Parathyroid adenoma (tissue), 2 donors: Measurements from ENCODE around the gene EXOSC2.

Experiments
- H2AFZ ChIP-seq: fragments of 300-600 bp; sonication (generic); one replicate; pipeline ENCODE4 v1.7.0; 2017; ENCODE audit warnings: antibody characterized with exemption, mild to moderate bottlenecking
- H3K27ac ChIP-seq: fragments of 300-600 bp; sonication (generic); one replicate; pipeline ENCODE4 v1.7.0; 2017
- H3K27me3 ChIP-seq: fragments of 300-600 bp; sonication (generic); one replicate; pipeline ENCODE4 v1.7.0; 2017; ENCODE audit warnings: low read length; ENCODE audit not compliant: control insufficient read depth, insufficient read depth
- H3K36me3 ChIP-seq: fragments of 300-600 bp; sonication (generic); one replicate; pipeline ENCODE4 v1.7.0; 2017; ENCODE audit warnings: low read length; ENCODE audit not compliant: control insufficient read depth, insufficient read depth
- H3K4me1 ChIP-seq: fragments of 300-600 bp; sonication (generic); one replicate; pipeline ENCODE4 v1.7.0; 2017; ENCODE audit warnings: control low read depth
- H3K4me2 ChIP-seq: fragments of 300-600 bp; sonication (generic); one replicate; pipeline ENCODE4 v1.7.0; 2017; ENCODE audit warnings: low read length
- H3K4me3 ChIP-seq: fragments of 300-600 bp; sonication (generic); one replicate; pipeline ENCODE4 v1.7.0; 2017; ENCODE audit warnings: low read depth, low read length
- H3K79me2 ChIP-seq: fragments of 300-600 bp; sonication (generic); one replicate; pipeline ENCODE4 v1.7.0; 2017; ENCODE audit warnings: control low read depth
- H3K9ac ChIP-seq: fragments of 300-600 bp; sonication (generic); one replicate; pipeline ENCODE4 v1.7.0; 2017; ENCODE audit warnings: mild to moderate bottlenecking
- H3K9me3 ChIP-seq: fragments of 300-600 bp; sonication (generic); one replicate; pipeline ENCODE4 v1.7.0; 2017; ENCODE audit warnings: low read length; ENCODE audit not compliant: control insufficient read depth
- TF ChIP-seq, protein P1 (sequence below): fragments of 300-600 bp; sonication (generic); IDR thresholded peaks from one replicate; pipeline ENCODE4 v1.7.0; 2017; ENCODE audit warnings: antibody characterized with exemption, mild to moderate bottlenecking
- donor health status: primary hyperparathyroidism.

Gene EXOSC2

GRCh38 chr9:130693426-130694191 is at the start of gene EXOSC2:
TSS of gene EXOSC2 (plus strand) at chr9:130693780. CDS start at chr9:130693792, 12 bp downstream.
- H3K27ac ChIP-seq: no peak within 1 kb of the TSS
- TF ChIP-seq, protein P1, sequence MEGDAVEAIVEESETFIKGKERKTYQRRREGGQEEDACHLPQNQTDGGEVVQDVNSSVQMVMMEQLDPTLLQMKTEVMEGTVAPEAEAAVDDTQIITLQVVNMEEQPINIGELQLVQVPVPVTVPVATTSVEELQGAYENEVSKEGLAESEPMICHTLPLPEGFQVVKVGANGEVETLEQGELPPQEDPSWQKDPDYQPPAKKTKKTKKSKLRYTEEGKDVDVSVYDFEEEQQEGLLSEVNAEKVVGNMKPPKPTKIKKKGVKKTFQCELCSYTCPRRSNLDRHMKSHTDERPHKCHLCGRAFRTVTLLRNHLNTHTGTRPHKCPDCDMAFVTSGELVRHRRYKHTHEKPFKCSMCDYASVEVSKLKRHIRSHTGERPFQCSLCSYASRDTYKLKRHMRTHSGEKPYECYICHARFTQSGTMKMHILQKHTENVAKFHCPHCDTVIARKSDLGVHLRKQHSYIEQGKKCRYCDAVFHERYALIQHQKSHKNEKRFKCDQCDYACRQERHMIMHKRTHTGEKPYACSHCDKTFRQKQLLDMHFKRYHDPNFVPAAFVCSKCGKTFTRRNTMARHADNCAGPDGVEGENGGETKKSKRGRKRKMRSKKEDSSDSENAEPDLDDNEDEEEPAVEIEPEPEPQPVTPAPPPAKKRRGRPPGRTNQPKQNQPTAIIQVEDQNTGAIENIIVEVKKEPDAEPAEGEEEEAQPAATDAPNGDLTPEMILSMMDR: no peak
- H3K36me3 ChIP-seq: no peaks in the 10 kb centered on the region
- peak within 1 kb of the TSS; percentile 84 for H2AFZ ChIP-seq
- no peaks in the 10 kb centered on the region for H3K9me3 ChIP-seq
- peak within 1 kb of the TSS; percentile 11 for H3K9ac ChIP-seq
- H3K4me3 ChIP-seq: peak within 1 kb of the TSS; percentile 76
- no peaks in the 10 kb centered on the region for H3K4me1 ChIP-seq
- no peaks in the 10 kb centered on the region for H3K27me3 ChIP-seq
- peak within 1 kb of the TSS; percentile 76 for H3K4me2 ChIP-seq
- peaks cover 5% of the 10 kb centered on the region for H3K79me2 ChIP-seq

DNA sequence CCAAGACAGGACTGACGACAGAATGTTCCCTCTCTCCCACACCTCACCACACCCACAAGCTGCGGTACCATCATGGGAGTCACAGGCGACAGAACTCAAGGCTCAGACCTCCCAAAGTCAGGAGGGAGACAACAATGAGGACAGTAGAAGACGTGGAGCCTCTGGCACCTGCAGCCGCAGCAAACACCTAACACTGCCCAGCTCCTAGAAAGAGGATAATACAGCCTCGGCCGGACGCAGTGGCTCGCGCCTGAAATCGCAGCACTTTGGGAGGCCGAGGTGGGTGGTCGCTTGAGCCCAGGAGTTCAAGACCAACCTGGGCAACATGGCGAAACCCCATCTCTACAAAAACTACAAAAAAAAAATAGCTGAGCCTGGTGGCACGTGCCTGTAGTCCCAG is 42.4 kb upstream of the EXOSC2 start:
- no peak overlapping the region for H3K4me3 ChIP-seq
- H3K9ac ChIP-seq: no peak overlapping the region
- no peaks in the 10 kb centered on the region for H3K36me3 ChIP-seq
- H3K4me1 ChIP-seq: no peaks in the 10 kb centered on the region
- H3K27ac ChIP-seq: no peak overlapping the region
- TF ChIP-seq, protein P1: no peak
- H3K79me2 ChIP-seq: no peaks in the 10 kb centered on the region
- H3K4me2 ChIP-seq: no peak overlapping the region
- H3K27me3 ChIP-seq: no peaks in the 10 kb centered on the region
- H2AFZ ChIP-seq: no peak overlapping the region
- no peaks in the 10 kb centered on the region for H3K9me3 ChIP-seq

DNA sequence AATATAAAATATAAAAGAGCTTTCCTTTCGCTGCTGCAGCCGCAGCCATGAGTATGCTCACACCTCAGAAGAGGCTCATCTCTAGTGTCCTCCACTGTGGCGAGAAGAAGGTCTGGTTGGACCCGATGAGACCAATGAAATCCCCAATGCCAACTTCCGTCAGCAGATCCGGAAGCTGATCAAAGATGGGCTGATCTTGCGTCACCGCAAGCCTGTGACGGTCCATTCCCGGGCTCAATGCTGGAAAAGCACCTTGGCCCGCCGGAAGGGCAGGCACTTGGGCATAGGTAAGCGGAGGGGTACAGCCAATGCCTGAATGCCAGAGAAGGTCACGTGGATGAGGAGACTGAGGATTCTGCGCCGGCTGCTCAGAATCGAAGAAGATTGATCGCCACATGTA is 41.8 kb upstream of the EXOSC2 start:
- Histone ChIP-seq H3K4me1 (no peaks in the 10 kb centered on the region), H3K27me3 (no peaks in the 10 kb centered on the region), H2AFZ (no peak overlapping the region), H3K4me2 (no peak overlapping the region), H3K9me3 (no peaks in the 10 kb centered on the region), H3K36me3 (no peaks in the 10 kb centered on the region), H3K27ac (no peak overlapping the region), H3K4me3 (no peak overlapping the region), H3K79me2 (no peaks in the 10 kb centered on the region), H3K9ac (no peak overlapping the region)
- TF ChIP-seq, protein P1: no peak

DNA sequence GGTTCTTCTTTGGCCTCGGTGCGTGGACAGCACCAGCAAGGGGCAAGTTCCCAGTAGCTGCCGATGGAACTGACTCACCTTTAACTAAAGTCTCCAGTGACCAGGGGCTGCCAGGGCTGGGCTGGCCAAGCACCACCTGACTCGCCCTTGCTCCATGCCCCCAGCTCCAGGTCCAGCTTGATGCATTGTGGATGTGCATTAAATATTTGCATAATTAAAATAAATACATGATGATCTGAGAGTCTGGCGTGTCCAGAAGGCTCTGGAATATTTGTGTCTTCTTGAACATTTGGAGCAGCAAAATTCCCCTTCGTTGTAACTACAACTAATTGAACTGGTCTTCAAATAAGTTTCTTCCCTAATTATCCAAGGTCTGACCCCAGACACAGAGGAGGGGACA is 38.7 kb upstream of the EXOSC2 start:
- H3K79me2 ChIP-seq: no peaks in the 10 kb centered on the region
- H3K27ac ChIP-seq: no peak overlapping the region
- no peaks in the 10 kb centered on the region for H3K9me3 ChIP-seq
- H3K4me2 ChIP-seq: no peak overlapping the region
- TF ChIP-seq, protein P1: no peak
- no peaks in the 10 kb centered on the region for H3K36me3 ChIP-seq
- H3K4me3 ChIP-seq: no peak overlapping the region
- H3K9ac ChIP-seq: no peak overlapping the region
- no peaks in the 10 kb centered on the region for H3K4me1 ChIP-seq
- H2AFZ ChIP-seq: no peak overlapping the region
- H3K27me3 ChIP-seq: peaks cover 5% of the 10 kb centered on the region
